HG03280 (cell line): ENCODE measurements around the gene KIZ.

ENCODE experiments used
- ATAC-seq: cut with Tn5 transposase; IDR thresholded peaks from one replicate; pipeline ENCODE4 v1.9.1; 2021; ENCODE audit warnings: mild to moderate bottlenecking, moderate library complexity; ENCODE audit not compliant: unreplicated experiment

KIZ gene

DNA sequence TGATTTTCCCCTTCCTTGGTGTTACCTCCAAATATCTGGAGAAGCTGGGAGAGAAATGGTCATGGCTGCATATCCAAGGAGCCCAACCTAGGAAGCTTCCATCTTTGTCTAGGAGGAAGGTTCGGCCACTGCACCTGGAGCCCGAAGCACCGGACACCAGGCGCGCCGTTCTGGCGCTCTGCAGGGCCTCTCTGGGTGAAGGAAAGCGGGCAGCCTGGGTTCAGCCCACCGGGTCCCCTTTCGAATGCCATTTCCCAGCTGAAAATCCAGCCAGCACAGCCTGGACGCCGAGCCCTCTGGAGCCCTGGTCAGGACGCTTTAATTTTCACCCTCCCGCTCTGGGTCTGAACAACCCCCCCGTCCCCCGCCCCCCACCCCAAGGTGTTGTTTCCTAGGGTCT lies 21.0 kb upstream of the KIZ start:
- ATAC-seq: no peak

DNA sequence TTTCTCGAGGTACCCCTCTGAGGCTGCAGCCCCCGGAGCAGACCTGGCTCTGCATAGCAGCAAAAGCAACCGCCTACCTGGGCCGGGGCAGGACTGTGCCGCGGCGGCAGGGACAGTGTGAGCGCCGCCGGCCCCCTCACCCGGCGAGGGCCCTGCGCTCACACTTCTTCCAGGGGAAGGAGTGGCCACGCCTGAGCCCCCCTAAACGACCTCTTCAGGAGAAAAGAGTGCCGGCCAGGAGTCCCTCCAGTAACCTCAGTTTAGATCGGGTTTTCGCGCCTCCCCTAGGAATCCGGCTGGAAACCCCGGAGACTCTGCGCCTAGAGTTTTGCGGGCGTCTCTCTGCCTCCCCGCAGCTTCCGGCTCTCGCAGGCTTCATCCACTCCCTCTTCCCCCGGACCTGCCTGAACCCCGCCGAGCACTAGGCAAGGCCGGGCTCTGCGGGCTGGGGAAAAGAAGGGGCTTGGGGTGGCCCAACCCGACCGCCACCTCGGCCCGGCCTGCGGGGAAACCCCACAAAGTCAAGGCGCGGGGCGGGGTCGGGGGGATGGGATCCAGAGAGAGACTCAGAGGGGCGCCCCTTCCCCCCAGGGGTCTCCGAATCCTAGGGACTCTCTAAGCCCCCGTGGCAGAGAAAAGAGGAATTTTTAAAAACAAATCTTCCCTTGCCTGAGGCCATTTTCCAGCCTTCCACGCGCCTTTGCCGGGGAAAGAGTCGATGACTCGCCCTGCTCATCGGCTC lies 20.3 kb upstream of the KIZ start:
- ATAC-seq: no peak

DNA sequence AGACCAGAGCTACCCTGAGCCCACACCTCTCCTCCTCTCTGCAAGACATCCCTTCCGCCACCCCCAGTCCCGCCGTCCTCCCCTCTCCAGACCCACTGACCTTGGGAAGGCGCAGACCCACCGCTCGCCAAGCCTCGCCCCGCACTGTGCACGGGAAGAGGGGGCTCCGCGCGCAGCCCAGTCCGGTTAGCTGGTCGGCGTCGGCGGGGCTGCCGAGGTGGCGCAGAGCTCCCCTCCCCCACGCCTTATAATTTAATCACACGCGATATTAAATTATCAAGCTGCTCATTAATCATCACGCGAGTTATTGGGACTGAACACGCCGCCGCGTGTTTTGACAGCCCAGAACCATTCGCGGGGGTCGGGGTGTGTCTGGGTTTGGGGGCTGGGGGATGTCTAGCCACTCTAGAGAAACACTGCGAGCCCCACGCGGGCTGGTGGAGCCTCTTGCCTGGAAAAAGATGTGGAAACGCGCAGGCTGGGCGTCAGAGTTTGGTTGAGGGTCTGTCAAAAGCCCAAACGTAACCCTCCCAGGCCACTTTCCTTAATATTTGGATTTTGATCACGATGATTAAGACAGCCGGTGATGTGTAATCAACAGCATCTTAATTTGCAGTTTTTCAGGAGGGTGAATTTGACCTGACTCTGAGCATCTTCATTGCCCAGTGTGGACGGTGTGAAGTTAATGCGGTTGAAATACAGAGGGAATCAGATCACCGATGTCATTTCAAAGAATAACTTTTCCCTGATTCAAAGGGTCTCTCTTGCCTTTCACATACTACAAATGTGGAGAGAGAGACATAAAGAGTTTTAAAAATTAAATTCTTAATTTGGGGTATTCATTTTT lies 19.5 kb upstream of the KIZ start, which contains the start of gene LINC00237:
TSS of gene LINC00237 (minus strand) at position 188 of the 847 bp plus-strand sequence.
- no peak for ATAC-seq

DNA sequence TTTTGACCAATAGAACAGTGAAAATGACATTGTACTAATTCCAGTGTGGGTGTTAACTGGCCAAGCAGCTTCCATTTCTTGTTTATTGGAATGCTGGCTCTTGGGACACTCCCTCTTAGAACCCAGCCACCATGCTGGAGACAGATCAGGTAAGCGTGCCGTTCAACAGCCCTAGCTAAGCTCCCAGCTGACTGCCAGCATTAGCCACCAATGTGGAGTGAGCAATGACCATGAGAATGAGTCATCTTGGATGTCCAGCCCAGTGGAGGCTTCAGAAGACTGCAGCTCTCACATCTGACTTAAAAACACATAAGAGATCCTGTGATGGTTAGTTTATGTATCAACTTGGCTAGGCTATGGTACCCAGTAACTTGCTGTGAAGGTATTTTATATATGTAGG lies 16.7 kb upstream of the KIZ start:
- ATAC-seq: no peak

DNA sequence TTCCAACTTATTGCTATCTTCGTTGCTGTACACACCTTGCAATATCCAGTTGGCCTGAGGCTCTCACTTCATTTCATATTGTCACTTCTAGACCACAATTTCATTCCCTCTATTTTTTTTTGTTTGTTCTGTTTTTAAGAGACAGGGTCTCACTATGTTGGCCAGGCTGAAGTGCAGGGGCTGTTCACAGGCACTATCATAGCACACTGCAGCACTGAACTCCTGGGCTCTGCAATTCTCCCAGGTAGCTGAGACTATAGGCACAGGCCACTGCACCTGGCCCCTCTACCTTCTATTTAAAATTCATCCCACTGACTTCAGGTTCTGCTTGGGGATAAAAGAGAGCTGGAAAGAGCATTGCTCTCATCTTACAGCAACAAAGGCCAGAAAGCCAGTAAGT lies 15.1 kb upstream of the KIZ start:
- no peak for ATAC-seq

DNA sequence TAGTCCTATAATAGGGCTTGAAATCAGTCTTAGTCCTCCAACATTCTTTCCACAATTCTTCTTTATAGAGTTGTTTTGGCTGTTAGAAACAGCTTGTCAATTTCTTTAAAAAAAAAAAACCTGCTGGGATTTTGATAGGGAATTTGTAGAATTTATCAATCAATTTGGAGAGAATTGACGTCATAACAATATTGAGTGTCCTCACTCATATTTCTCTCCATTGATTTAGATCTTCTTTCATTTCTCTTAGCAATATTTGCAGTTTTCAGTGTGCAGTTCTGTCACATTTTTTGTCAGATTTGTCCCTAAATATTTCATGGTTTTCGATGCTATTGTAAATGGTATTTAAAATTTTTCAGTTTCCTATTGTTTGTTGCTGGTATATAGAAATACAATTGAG lies 14.5 kb upstream of the KIZ start:
- ATAC-seq: no peak

DNA sequence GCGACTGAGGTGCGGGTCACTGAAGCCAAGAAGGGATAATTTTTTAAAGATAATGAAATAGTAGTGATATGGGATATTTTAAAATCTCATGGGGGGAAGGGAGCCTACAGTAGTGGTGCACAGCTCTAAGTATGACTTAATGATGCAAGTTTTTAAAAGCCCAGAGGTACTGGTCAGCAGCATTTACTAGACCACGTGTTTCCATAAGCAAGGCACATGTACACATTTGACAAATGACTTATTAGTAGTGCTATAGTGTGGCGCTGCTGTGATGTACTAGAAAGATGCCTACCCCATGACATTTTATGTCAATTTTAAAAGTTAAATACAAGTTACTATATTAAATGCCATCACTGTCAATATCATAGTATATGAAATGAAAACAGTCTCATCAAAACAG lies 12.2 kb upstream of the KIZ start:
- ATAC-seq: no peak

DNA sequence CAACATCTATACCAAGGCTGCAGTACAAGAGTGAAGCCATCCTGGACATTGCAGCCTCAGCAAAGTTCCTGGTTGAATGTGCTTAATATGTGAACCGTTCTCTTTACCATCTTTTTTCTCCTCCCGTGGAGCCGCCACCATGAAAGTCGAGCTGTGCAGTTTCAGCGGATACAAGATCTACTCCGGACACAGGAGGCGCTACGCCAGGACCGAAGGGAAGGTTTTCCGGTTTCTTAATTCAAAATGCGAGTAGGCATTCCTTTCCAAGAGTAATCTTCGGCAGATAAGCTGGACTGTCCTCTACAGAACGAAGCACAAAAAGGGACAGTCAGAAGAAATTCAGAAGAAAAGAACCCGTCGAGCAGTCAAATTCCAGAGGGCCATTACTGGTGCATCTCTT lies 11.3 kb upstream of the KIZ start:
- ATAC-seq: no peak

DNA sequence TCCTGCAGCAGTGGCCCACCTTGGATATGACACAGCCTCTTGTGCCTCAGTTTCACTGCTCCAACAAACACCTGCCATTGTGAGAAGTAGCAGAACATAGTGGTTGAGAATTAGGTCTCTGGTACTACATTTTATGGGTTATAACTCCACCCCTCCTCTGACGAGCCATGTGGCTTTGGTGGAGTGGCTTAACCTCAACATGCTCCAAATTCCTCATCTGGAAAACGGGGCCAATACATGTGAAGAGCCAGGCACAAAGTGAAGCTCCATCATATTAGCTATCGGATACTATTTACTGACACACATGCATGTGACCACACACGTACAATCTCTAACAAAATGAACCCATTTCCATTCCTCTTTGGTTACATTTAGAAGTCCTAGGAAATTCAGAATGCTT lies 8.4 kb upstream of the KIZ start:
- no peak for ATAC-seq

DNA sequence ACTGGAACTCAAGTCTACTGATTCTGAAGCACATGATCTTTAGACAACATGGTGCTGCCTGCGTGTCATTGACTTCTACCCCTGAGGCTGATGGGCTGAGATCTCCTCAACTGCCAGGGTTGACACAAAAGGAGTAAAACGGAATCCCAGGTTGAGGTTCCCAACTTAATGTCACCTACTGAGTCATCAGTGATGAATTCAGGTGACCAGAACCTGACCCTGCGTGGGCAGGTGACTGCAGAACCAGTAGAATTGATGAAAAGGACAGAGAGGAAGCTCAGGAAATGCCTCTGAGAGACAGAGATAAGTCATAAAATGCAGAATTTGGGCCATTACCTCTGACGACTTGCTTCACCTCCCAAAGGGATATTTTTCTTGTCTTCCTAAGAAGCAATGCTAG lies 7.7 kb upstream of the KIZ start:
- ATAC-seq: no peak

DNA sequence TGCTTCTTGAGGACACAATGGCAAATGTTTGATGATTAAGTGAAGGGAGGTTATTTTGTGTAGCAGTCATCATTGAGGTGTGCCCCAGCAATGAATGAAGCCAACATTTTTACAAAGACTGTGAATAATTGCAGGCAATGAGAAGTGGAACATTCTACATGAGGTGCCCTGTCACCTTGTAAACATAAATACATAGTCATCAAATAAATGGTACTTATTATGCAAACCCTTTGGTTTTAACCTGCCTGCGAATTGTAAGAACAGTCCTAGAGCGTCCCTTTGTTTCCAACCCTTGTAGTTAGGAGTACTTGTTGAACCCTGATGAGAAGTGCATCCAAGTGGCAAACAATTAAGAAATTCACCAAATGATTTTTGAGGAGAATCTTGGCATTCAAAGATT lies 7.1 kb upstream of the KIZ start:
- ATAC-seq: no peak

DNA sequence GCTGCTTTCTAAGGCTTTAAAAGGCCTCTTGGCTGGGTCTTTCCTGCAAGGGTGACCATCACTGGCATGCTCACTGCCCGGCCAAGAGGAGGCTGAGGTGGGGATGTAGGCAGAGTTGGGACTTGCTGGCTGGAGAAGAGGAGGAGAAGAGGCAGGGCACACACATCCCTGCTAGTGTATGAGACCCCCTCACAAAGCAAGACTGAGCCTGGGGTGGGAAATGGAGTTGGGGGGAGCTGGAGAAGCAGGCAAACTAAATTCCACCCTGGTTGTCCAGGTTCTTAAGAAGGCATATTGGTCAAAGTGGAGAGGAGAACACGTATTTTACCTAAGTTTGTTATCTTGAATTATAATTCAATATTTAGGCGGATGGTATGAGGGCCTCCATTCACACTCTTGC lies 1.7 kb upstream of the KIZ start:
- no peak for ATAC-seq

DNA sequence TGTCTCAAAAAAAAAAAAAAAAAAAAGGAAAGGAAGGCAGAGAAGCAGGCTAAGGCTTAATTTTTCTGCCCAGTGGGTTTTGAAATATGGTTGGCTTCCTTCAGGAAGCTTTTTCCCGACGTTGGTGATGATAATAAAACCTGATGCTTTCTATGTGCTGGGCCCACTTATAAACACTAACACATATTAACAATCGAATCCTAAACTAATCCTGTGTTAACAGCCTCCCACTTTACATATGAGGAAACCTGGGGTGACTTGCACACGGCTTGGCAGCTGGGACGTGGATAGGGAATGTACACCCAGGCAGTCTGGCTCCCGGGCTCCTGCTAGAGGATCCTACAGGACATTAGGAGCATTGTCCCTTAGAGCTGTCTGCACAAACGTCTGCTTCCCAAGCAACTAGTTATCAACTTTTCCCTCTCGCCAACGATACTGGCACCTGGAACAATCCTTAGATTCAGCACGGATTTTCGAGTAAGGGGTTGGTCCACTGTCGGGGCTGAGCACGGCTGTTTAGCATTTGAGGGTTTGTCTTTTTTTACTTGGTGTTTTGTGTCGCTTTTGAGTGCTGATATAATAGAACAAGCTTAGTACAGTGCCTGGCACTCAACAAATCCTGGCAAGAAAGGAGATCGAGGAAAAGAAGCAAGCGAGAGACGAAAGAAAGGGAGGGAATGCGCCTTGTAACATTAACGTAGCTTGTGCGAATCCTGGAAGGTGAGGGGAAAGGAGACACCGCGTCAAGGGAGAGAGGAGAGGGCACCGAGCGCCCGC lies 622 bp upstream of the KIZ start:
- peak; percentile 17 for ATAC-seq

DNA sequence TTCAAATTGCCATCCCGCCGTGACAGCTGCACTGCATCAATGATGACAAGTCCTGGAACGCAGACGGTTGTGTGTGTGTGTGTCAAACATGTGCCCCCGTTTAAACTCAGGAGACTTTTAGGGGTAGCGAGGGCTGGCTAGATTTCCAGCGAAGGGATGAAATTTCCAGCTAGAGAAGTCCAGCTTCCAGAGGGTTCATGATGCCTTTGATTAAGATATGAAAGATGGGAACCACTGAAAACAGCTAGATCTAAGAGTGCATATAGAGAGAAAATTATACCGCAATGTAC lies 644 bp downstream of the KIZ start:
- no peak for ATAC-seq

DNA sequence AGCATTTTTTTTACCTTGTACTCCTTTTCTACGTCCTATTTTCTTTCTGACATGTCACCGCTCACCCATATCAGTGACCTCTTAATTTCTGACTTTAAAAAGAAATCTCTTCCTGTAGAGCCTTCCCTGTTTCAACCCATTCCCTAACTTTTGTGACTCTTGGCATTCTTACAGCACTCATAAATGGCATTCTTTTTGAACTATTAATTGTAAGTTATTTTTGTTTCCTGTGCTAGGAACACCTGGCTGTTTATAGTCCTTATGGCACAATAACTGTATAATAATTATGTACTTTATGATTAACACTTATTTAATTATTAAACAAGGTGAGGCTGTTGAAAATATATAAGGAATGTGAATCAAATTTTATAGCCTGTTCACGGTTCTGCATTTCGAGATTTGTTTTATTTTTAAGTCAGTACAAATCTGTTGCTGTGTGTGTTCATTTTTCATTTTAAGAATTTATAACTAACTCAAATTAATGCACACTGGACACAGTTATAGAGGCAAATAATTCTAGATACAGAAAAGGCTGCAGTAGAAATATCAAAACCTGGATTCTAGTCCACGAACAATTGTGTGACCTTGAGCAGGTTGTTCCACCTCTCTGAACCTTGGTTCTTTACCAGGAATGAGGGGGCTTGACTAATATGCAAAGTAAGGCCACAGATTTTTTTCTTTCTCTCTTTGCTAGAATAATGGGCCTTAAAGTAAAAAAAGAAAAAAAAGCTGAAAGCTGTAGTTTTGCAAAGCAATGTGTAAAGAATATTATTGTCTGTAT lies 1.5 kb downstream of the KIZ start:
- ATAC-seq: no peak

DNA sequence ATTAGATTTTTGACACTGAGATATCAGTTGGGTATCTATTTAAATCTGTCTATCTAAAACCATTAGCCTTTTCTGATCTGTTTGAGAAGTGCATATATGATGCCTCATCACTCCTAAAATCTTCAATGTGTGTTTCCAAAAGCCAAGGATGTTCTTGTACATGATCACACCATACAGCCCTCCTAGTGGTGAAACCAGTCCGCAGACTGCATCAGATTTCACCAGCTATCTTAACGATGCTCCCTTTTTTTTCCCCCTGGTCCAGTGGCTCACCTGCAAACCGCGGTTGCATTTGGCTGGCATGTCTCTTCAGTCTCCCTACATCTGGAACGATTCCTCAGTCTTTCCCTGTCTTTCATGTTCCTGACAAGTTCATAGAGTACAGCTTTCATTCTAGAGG lies 4.0 kb downstream of the KIZ start:
- no peak for ATAC-seq

DNA sequence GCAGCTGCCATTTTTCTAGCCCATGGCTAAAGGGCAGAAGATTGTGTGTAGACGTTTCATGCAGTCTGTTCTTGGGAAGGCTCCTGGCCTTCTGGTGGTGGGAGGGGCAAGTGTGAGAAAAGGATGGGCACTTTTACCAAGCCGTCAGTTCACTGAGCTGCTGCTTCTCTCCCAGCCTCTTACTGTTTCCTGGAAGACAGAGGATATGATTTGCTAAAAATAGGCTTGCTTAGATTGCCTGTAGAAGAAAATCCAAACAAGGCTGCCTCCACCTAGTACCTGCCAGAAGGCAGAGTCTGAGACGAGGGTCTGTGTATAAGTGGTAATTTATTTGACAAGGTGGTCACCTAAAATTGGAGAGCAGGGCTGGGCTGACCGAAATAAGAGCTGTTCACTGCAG lies 7.5 kb downstream of the KIZ start:
- no peak for ATAC-seq

DNA sequence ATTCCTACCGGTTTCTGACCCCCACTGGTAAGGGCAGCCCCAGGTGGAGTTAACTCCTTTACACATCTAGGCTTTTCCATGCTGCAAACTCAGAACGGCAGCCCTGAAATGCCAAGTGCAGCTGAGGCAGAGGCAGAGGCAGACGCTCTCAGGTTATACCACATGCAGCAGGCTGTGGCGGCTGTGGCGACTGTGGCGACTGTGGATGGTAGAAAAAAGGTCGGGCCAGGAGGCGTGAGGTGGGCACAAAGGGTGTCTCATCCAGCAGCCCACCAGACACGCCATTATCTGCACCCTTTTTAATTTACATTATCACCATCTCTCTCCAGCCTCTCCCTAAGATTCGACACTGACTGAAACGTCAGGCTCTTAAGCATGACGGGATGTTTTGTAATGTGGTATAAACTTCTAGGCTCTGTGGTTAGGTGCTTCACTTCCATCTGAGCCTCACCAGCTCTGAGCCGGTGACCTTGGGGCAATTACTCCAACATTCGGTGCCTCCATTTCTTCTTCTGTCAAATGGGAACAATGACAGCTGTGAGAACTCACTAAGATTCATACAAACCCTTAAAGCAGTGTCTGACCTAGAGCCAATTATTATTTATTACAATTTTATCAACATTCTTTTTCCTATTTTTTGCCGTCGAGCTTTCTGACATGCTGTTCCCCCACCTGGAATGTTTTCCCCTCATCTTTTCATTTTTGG lies 8.2 kb downstream of the KIZ start:
- no peak for ATAC-seq

DNA sequence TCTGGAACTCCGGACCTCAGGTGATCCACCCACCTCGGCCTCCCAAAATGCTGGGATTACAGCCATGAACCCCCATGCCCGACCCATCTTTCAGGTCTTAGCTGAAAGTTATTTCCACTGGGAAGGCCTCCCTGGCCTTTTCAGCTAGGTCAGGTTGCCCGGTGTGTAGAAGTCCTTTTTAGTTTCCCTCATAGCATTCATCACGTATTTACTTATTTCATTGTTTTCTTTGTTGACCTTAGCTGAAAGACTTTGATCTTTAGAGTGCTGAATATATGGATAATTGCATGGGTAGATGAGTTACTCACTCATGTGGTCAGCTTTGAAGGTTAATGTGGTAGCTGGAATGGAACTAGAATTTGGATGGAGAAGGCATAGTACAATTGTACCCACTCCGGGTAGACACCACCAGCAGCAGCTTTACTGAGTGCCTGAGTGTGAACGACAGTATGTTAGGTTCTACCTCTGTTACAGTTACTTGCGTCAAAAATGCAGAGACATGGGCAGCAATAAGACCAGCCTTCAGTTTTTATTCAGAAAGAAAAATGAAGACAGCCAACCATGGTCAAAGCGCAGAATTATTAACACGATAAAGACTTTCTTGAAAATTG lies 9.1 kb downstream of the KIZ start:
- no peak for ATAC-seq
